NCI-H146 treated with DMSO at 0.1 percent for 48 hours (cell line): ENCODE data around the gene SLPI.

Source experiments
- DNase-seq: peaks from one replicate; lab custom pipeline; 2025; ENCODE audit not compliant: unreplicated experiment; lab: John Stamatoyannopoulos, UW

The SLPI gene

GRCh38 chr20:45275338-45275737, 21.0 kb upstream of the SLPI start:
- no peak for DNase-seq

DNA sequence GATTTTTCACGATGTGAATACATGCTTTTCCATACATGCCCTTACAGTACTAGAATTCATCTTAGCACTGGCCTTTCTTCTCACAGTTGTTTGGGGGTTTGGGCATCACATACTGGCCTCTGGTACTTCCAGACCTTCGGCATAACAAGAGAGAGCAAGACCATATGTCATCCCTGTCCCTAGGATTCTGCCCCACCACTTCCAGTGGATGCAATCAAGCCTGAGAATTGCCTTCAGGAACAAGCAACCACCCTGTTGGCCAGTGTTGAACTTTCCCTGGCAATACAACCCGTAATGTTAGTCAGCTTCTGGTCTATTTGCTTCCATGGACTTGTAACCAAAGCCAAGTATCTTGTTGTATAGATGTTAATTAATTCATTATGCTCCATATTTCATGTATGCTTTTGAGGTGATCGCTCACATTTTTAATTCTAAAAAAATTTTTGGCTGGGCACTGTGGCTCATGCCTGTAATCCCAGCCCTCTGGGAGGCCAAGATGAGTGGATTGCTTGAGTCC, 15.4 kb upstream of the SLPI start:
- DNase-seq = no peak

GRCh38 chr20:45269056-45269455, 14.7 kb upstream of the SLPI start:
- no peak for DNase-seq

DNA sequence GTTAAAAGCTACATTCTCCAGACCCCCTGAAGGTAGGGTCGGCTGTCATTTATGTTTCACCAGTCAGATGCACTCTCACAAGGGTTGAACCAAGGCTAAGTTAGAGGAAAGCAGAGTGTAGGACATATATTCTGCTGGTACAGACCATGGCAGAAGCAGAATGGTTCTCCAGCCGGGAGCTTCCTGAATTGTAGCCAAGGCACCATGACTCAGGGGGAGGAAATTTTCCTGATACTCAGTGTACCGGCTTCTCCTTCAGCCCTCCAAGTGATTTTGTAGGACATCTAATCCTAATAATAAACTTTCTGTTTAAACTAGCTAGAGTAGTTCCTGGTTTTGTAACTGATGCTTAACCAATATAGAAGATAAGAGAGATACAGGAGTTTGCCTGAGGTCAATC, 14.2 kb upstream of the SLPI start:
- DNase-seq = no peak

- DNase-seq = no peak
These were observed 12.6 kb upstream of the SLPI start for GRCh38 chr20:45266977-45267376.

- no peak for DNase-seq
These were observed 9.3 kb upstream of the SLPI start for GRCh38 chr20:45263556-45264266.

GRCh38 chr20:45258664-45259063, 4.3 kb upstream of the SLPI start:
- no peak for DNase-seq

- DNase-seq = no peak
These were observed 3.9 kb upstream of the SLPI start for GRCh38 chr20:45258259-45258658.

DNA sequence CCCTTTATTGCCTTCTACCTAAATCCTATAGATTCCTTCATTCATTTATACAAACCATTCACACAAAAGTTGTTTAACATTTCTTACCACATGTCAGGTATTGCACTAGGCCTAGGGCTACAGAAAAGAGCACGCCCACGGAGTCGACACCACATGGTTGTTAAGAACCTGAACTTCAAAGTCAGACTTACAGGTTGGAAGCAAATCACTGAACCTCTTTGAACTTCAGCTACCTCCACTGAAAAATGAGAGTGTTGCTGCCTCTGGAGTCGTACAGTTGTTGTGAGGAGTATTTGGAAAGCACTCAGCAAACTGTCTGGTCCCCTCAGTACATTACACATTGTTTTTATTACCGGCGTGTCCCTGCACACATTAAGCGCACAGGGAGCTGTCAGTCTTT, 3.3 kb upstream of the SLPI start:
- DNase-seq = no peak

- DNase-seq = no peak
These were observed 2.8 kb upstream of the SLPI start for GRCh38 chr20:45257161-45257560.

DNA sequence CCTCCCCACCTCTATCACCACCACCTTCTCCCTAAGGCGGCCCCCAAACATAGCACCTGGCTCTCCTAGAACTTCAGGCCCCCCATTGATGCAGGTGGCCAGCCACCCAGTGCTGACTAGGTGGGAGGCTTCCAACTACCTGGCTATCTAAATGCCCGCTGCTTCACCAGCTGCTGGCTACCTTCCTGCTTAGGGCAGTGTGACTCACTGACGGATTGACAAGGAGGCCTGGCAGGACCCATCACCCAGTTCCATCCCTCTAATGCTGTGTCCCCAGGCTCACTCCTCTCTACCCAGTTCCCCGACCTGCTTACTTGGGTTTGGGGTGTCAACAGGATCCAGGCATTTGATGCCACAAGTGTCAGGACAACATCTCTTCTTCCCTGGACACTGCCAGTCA, 1.1 kb downstream of the SLPI start:
- no peak for DNase-seq

- no peak for DNase-seq
These were observed 2.3 kb downstream of the SLPI start for GRCh38 chr20:45251884-45252560.

DNA sequence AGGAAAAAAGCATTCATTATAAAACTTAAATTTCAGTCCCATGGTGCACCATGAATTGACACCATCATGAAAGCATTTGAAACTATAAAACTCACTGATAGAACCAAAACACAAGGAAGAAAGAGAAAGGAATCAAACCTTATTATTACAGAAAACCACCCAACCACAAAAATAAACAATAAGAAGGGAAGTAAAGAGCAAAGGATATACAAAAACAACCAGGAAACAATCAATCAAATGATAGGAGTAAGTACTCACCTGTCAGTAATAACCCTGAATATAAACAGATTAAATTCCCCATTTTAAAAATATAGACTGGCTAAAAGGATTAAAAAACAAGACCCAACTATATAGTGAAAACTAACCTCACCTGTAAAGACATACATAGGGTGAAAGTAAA, 5.8 kb downstream of the SLPI start:
- no peak for DNase-seq

GRCh38 chr20:45247865-45248264, 6.5 kb downstream of the SLPI start:
- no peak for DNase-seq

DNA sequence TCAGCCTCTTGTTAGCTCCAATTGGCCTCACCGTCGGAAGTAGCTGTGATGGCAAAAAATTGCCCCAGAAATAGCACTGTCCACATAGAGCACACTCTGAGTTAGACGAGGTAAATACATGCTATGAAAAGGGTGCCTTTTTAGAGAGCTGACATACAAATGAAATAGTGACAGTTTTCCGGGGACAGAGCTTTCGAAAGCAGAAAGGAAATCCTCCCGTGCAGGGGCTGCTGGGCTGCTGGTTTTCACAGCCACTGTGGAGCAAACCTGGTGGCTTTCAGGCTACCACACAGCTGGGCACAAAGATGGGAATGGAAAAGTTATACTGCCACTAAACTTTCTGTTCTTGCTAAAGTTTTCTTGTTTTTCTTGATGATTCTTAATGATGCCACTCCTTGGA, 8.3 kb downstream of the SLPI start:
- no peak for DNase-seq

- no peak for DNase-seq
These were observed 16.2 kb downstream of the SLPI start for GRCh38 chr20:45238139-45238538.

- DNase-seq = no peak
These were observed 18.4 kb downstream of the SLPI start for GRCh38 chr20:45235995-45236394.

DNA sequence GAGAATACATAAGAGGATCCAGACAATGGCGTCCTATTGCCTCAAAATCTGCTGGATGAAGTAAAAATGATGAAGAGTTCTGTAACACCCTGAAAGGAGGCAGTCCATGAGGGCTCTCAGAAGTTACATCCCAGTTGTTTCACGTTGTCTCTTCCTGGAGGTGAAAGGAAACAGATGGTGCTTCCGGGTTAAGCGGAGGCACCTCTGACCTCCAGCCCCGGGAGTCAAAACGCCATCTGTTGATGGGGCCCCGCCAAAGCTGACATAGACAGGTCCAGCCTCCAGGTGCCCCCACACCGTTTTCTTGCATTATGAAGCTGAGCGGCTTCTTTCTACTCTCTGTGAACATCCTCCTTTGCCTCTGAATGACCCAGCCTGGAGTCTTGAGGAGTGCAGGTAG, 23.7 kb downstream of the SLPI start:
- DNase-seq = no peak

GRCh38 chr20:45229264-45230056, 24.9 kb downstream of the SLPI start:
- no peak for DNase-seq

DNA sequence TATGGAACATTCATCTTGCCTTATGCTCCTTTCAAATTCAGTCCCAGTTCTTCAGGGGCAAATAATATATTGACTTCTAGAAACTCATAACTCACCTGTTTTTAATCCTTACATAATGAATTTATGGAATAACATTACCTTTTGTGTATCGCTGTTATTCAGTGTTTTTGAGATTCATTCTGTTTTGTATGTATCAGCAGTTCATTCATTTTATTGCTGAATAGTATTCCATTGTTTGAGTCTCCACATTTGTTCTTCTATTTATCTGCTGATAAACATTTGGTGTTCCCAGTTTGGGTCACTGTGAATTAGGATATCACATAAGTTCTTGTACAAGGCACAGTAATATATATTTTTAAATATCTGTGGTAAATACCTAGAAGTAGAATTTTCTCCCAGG, 28.1 kb downstream of the SLPI start:
- no peak for DNase-seq

- no peak for DNase-seq
These were observed 31.2 kb downstream of the SLPI start for GRCh38 chr20:45223136-45223535.

DNA sequence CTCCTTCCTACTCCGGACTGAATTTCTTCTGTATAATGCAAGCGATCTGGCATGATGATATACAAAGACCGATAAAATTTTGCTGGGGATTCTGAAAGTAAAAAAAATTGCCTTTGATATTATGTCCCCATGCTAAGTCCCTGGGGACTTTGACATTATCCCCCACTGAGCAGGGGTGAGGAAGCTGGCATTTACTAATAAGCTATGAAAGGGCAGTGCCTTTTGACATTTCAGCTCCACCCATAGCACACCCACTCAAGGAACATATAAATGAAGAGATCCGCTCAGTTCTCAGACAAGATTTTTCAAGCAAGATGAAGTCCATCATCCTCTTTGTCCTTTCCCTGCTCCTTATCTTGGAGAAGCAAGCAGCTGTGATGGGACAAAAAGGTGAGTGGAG, 33.3 kb downstream of the SLPI start, which contains the start of gene SEMG2:
SEMG2 (plus strand) TSS at position 298 of the 400 bp plus-strand sequence; CDS start at position 315, 17 bp downstream.
- no peak for DNase-seq
